Ascending aorta (tissue), 2 donors: ENCODE measurements around the gene MAGI1. TPM values are rescaled to one million over a fixed set of nuclear protein-coding genes. Genes with fewer than 3 reads are reported as not detected.

Experiments used
- DNase-seq, 2 donors: peaks; one replicate each; pipeline ENCODE4 v3.0.0-alpha.2; 2019; ENCODE audit warnings: low spot score in 2 of 2
- H3K27ac ChIP-seq, 2 donors: fragments of 200-600 bp; sonication (generic); one replicate each; pipeline ENCODE4 v1.5.1; 2016 to 2017; ENCODE audit warnings: mild to moderate bottlenecking in 1 of 2
- H3K27me3 ChIP-seq: fragments of 200-600 bp; sonication (generic); one replicate; pipeline ENCODE4 v1.5.1; 2017
- H3K36me3 ChIP-seq, 2 donors: fragments of 200-600 bp; sonication (generic); one replicate each; pipeline ENCODE4 v1.5.1; 2016
- H3K4me1 ChIP-seq, 2 donors: fragments of 200-600 bp; sonication (generic); one replicate each; pipeline ENCODE4 v1.5.1; 2016 to 2017; ENCODE audit warnings: mild to moderate bottlenecking in 1 of 2
- H3K4me3 ChIP-seq, 2 donors: fragments of 200-600 bp; sonication (generic); one replicate each; pipeline ENCODE4 v1.5.1; 2016 to 2017; ENCODE audit warnings: mild to moderate bottlenecking in 1 of 2
- H3K9me3 ChIP-seq, 2 donors: fragments of 200-600 bp; sonication (generic); one replicate each; pipeline ENCODE4 v1.5.1; 2016
- CTCF ChIP-seq, 3 experiments: fragments of 200-600 bp in 2 of 3; fragments of 450-650 bp in 1 of 3; sonication (generic) in 2 of 3; IDR thresholded peaks; one replicate each; pipeline ENCODE4 v1.5.1; 2016 to 2019; ENCODE audit warnings: antibody characterized with exemption in 3 of 3, mild to moderate bottlenecking in 1 of 3, moderate library complexity in 1 of 3
- intact Hi-C: fragments of 100-400 bp; cut with DNase I; formaldehyde crosslinking; loops from one replicate; pipeline ENCODE4 v1.15.1; 2023
- total RNA-seq: library from RNA; depleted of rRNA; stranded (reverse); fragments of >200 nt; gene quantifications from one replicate; pipeline ENCODE4 v1.1.0, GENCODE V29; 2016

The MAGI1 gene
- total RNA-seq, 1 donor from 2014 or later: 28.4 TPM

GRCh38 chr3:65497846-65498245, 540.9 kb downstream of the MAGI1 start:
- DNase-seq: no peak
- intact Hi-C loops: no loop called here
- H3K27ac ChIP-seq: no peak overlapping the region
- H3K4me3 ChIP-seq: no peak overlapping the region
- no peaks in the 10 kb centered on the region for H3K36me3 ChIP-seq
- no peaks in the 10 kb centered on the region for H3K27me3 ChIP-seq
- H3K9me3 ChIP-seq: no peaks in the 10 kb centered on the region
- no peaks in the 10 kb centered on the region for H3K4me1 ChIP-seq
- no peak for TF ChIP-seq CTCF (IDR thresholded peaks at IDR 0.05)

- Histone ChIP-seq H3K4me3 (no peak overlapping the region), H3K27ac (no peak overlapping the region), H3K4me1 (no peaks in the 10 kb centered on the region), H3K9me3 (no peaks in the 10 kb centered on the region), H3K27me3 (no peaks in the 10 kb centered on the region), H3K36me3 (no peaks in the 10 kb centered on the region)
- TF ChIP-seq CTCF (IDR thresholded peaks at IDR 0.05): no peak
- intact Hi-C loops: no loop called here
- no peak for DNase-seq
Measured at GRCh38 chr3:65497236-65497635, 541.5 kb downstream of the MAGI1 start.

- intact Hi-C loops: no loop called here
- Histone ChIP-seq H3K9me3 (no peaks in the 10 kb centered on the region), H3K4me3 (no peak overlapping the region), H3K36me3 (no peaks in the 10 kb centered on the region), H3K27me3 (no peaks in the 10 kb centered on the region), H3K4me1 (no peaks in the 10 kb centered on the region), H3K27ac (no peak overlapping the region)
- no peak for DNase-seq
- no peak for TF ChIP-seq CTCF (IDR thresholded peaks at IDR 0.05)
Measured at GRCh38 chr3:65493938-65494337, 544.8 kb downstream of the MAGI1 start.

- no peaks in the 10 kb centered on the region for H3K4me1 ChIP-seq
- no peak for TF ChIP-seq CTCF (IDR thresholded peaks at IDR 0.05)
Measured at GRCh38 chr3:65493371-65493882, 545.3 kb downstream of the MAGI1 start.

GRCh38 chr3:65492249-65492648, 546.5 kb downstream of the MAGI1 start:
- TF ChIP-seq CTCF (IDR thresholded peaks at IDR 0.05): no peak
- DNase-seq: no peak
- Histone ChIP-seq H3K27me3 (no peaks in the 10 kb centered on the region), H3K27ac (no peak overlapping the region), H3K4me1 (no peaks in the 10 kb centered on the region), H3K4me3 (no peak overlapping the region), H3K9me3 (no peaks in the 10 kb centered on the region), H3K36me3 (no peaks in the 10 kb centered on the region)
- intact Hi-C loops: no loop called here

More at GRCh38 chr3:65493371-65493882, 545.3 kb downstream of the MAGI1 start:
- DNase-seq: no peak
- no peaks in the 10 kb centered on the region for H3K27me3 ChIP-seq
- H3K4me3 ChIP-seq: no peak overlapping the region
- intact Hi-C loops: no loop called here
- H3K27ac ChIP-seq: no peak overlapping the region
- no peaks in the 10 kb centered on the region for H3K9me3 ChIP-seq
- H3K36me3 ChIP-seq: no peaks in the 10 kb centered on the region

- intact Hi-C loops: no loop called here
- TF ChIP-seq CTCF (IDR thresholded peaks at IDR 0.05): no peak
- H3K4me1 ChIP-seq: peaks cover 0 to 14% of the 10 kb centered on the region in 2 donors
- H3K9me3 ChIP-seq: no peaks in the 10 kb centered on the region
- H3K27ac ChIP-seq: no peak overlapping the region
- H3K36me3 ChIP-seq: no peaks in the 10 kb centered on the region
- H3K4me3 ChIP-seq: no peak overlapping the region
- DNase-seq: no peak
- H3K27me3 ChIP-seq: no peaks in the 10 kb centered on the region
Measured at GRCh38 chr3:65490114-65490513, 548.6 kb downstream of the MAGI1 start.
